HPDE6-E6E7 (cell line): Measurements from ENCODE around the gene ACP7.
"Not testable (repeated sequence)": the region's sequence is repeated elsewhere in the genome, so short reads cannot be mapped to it uniquely, and the experiment has no call there.

Source experiments
- DNase-seq: peaks from one replicate; pipeline ENCODE4 v3.0.0; 2011; ENCODE audit warnings: missing footprints; ENCODE audit errors: extremely low spot score

ACP7 gene

DNA sequence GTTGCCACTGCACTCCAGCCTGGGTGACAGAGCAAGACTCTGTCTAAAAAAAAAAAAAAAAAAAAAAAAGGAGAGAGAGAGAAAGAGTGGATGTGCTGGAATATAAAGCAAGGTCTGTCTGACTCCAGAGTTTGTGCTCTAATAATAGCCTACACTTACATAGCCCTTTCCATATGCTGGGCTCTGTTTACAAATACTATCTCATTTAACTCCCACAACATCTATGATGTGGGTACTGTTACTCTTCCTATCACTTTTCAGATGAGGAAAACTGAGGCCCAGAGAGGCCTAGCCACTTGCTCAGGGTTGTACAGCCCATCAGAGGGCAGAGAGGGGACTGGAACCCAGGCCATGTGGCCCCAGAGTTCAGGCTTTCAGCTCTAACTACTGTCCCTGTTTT, 25.5 kb downstream of the ACP7 start:
- DNase-seq = no peak

DNA sequence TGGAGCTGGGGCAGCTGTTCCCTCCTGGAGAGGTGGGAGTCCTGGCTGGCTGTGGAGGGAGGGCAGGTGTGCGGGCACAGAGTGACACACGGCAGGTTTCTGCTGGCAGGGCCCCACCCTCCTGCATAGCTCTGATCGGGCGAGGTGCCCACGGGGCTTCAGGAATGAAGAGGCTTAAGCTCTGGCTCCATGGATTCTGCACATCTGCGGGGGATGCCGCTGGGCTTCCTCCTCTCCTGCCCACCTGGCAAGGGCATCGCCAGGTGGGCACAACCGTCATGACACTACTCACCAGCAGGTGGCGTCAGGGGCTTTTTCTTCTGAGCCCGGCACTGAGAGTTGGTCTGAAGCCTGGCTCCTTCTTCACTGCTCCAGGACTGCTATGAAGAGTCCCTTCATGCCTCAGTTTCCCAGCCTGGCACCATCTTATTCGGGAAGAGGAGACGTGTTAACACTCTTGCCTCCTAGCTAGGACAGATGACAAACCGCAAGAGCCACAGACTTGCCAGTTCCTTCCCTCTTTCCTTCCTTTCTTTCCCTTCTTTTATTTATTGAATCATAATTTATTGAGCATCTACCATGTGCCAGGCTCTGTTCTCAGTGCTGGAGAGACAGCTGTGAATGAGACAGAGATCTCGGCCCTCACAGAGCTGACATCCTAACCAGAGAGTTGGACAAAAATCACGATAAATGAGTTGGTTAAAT, 26.2 kb downstream of the ACP7 start:
- DNase-seq = no peak

DNA sequence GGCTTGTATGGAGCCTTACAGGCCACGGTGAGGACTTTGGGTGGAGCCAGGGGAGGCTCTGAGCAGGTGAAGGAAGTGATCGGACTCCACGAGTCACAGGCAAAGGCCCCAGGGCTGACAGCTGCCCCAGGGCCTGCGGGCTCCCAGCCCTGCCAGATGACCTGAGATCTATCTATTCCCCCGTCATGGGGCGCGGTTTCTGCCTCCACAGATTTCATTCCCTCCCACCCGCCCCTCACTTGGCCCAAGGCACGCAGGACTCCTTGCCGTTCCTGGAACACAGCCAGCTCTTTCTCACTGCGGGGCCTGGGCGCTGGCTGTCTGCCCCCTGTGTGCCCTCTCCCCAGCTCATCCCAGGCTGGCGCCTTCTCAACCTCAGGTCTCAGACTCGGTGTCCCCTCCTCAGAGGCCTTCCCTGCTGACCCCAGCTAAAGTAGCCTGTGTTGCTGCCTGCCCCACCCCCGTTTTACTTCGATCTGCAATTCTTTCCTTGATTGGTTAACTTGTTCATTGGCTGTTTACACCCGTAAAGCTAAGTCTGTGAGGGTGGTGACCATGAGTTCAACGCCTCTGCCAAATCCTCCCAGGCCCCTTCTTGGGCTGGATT, 27.5 kb downstream of the ACP7 start:
- DNase-seq = peak; percentile 65

DNA sequence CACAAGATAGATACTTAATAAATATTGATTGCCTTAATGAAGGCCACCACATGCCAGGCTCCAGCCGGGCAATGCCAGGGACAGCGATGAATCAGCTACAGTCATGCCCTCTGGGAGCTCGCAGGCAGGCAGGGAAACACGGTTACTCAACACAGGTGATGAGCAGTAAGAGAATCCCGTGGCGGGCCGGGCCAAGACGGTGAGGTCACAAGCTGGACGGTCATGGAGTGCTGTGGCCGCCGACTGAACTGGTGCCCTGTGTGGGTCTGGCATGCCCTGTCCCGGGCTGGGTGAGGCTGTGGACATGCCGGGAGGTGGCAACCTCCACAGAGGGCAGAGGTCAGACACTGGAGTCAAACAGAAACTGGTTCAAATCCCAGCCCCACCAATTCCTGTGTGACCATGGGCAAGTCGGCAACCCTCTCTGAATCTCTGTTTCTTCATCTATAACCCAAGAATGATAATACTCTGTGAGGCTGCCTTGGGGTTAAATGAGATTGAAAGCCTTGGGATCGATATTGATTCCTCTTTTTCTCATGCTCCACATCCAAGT, 28.2 kb downstream of the ACP7 start:
- DNase-seq = peak; percentile 97

DNA sequence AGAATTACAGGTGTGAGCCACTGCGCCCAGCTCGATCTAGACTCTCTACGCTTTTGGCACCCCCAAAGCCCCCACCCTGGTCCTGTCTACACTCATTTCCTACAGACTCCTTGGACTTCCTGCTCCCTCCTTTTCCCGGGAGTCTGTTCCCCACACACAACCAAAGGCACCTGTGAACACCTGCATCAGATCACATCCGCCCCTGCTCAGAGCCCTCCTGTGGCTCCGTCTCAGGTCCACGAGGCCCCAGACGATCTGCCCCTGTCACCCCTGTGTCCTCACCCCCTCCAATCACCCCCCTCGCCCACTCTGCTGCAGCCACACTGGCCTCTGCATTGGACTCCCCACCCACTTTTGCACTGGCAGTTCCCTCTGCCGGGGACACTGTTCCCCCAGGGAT, 29.0 kb downstream of the ACP7 start:
- DNase-seq = no peak

DNA sequence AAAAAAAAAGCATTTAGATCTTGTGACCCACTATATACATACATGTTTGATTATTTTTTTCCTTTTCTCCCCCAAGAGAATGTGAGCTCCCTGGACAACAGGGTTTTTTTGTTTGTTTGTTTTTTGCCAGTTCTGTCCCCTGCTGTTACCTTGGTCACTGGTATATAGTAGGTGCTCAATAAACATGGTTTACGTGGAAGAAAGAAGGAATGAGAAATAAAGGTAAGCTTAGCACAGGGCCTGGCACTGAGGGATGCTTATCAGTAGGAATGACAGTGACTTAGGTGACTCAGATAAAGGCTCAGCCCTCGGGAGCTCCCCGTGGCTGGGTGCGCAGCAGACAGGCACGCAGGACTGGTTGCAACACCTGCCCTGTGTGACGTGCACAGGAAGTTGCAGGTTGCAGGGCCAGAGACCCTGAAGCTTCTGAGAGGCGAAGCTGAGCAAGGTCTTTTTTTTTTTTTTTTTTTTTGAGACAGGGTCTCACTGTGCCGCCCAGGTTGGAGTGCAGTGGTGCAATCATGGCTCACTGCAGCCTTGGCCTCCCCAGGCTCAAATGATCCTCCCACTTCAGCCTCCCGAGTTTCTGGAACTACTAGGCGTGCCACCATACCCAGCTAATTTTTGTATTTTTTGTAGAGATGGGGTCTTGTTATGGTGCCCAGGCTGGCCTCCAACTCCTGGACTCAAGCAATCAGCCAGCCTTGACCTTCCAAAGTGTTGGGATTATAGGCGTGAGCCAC, 31.1 kb downstream of the ACP7 start:
- DNase-seq = no peak

DNA sequence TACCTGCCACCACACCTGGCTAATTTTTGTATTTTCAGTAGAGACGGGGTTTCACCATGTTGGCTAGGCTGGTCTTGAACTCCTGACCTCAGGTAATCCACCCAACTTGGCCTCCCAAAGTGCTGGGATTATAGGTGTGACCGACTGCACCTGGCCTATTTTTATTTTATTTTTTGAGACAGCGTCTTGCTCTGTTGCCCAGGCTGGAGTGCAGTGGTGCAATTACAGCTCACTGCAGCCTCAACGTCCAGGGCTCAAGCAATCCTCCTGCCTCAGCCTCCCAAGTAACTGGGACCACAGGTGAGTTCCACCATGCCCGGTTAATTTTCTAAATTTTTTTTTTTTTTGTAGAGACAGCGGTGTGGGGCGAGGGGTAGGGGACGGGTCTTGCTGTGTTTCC, 32.9 kb downstream of the ACP7 start:
- not testable (repeated sequence) for DNase-seq

DNA sequence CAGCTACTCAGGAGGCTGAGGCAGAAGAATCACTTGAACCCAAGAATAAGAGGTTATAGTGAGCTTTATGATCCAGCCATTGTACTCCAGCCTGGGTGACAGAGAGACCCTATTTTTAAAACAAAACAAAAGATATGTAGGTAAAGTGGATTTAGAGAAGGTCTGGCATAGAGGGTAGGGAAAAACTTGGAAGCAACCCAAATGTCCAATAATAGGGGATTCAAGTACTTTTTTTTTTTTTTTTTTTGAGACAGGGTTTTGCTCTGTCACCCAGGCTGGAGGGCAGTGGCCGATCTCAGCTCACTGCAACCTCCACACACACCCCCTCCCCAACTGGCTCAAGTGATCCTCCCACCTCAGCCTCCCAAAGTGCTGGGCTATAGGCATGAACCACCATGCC, 35.7 kb downstream of the ACP7 start:
- DNase-seq = no peak

DNA sequence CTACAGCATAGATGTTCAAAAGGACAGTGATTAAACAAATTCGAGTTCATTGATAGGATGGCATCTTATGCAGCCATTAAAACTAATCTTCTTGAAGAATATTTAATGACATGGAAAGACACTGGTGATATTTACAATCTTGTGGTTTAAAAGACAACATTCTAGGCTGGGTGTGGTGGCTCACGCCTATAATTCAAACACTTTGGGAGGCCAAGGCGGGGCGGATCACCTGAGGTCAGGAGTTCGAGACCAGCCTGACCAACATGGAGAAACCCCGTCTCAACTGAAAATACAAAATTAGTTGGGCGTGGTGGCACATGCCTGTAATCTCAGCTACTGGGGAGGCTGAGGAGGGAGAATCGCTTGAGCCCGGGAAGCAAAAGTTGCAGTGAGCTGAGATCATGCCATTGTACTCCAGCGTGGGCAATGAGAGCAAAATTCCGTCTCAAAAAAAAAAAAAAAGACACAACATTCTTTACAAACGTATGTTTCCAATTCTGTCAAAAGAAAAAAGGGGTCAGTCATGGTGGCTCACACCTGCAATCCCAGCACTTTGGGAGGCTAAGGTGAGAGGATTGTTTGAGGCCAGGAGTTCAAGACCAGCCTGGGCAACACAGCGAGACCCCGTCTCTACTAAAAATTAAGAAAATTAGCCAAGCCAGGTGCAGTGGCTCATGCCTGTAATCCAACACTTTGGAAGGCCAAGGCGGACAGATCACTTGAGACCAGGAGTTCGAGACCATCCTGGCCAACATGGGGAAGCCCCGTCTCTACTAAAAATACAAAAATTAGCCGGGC, 39.0 kb downstream of the ACP7 start:
- no peak for DNase-seq

DNA sequence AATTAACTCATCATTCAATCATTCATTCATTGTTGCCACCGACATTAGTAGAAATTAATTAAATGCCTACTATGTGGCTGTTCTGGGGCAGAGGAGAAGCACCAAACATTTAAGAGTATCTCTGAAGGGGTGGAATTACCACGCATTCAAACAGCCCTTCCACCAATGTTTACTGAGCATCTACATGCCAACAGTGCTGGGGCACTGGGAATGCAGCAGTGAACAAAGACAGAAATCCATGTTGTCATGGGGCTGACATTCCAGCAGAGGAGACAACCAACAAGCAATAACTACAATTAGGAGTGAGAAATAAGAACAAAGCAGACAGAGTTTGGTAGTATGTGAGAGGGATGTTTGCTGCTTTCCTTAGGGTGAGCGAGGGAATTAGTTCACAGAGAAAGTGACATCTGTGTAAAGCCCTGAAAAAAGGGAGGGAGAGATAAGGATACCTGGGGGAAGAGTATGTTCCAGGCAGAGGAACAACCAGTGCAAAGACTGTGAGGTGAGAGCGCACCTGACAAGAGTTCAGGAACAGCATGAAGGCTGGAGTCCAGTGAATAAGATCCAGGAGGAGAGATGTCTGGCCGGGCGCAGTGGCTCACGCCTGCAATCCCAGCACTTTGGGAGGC, 40.1 kb downstream of the ACP7 start:
- no peak for DNase-seq

DNA sequence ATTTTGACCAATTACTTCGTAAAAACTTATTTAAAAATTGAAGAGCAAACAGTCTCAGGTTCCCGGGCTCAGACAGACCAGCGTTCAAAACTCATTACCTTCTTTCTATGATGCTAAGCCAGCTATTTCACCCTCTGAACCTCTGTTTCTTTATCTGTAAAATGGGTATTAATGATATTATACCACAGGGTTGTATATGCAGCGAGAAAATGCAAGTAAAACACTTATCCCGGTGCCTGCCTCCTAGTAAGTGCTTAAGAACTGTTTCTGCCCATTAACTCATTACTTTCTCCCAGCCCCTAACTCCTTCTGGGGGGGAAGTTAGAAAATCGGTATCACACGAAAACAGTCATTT, 41.0 kb downstream of the ACP7 start:
- no peak for DNase-seq

DNA sequence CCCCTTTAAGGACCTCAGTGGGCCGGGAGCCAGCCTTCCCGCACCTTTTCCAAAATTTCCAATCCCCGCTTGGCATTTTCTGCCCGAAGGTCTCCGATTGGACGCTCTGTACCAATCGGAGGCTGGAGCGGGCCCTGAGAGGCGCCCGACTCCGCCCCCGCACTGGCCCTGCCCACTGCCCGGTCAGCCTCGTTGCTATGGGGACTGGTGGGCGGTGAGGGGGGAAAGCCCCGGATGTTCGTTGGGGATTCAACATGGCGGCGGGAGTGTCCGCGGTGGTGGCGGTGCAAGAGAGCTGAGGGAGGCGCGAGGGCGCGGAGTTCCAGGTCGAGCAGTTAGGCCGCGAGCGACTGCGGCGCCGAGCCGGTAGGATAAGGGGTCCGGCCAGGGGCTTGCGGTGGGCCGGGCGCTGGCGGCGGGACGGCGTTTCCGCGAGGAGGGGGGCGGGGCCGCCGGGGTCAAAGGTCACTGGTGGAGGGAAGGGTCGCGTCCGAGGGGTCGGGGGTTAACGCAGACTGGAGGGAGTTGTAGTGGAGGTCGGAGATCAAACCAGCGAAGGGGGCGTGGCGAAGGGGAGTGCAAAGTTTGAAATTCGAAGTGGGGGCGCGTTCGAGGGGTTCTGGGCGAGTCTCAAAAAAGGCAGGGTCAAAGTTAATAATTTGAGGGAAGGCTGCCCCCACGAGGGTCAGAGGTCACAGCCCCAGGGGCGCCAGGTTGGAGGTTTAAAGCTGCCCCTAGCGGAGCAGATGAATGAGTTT, 41.6 kb downstream of the ACP7 start, which contains the start of gene PAK4:
PAK4 (plus strand) TSS at position 233 of the 758 bp plus-strand sequence. CDS start 43,768 bp downstream, outside the sequence.
- DNase-seq = peak; percentile 99

DNA sequence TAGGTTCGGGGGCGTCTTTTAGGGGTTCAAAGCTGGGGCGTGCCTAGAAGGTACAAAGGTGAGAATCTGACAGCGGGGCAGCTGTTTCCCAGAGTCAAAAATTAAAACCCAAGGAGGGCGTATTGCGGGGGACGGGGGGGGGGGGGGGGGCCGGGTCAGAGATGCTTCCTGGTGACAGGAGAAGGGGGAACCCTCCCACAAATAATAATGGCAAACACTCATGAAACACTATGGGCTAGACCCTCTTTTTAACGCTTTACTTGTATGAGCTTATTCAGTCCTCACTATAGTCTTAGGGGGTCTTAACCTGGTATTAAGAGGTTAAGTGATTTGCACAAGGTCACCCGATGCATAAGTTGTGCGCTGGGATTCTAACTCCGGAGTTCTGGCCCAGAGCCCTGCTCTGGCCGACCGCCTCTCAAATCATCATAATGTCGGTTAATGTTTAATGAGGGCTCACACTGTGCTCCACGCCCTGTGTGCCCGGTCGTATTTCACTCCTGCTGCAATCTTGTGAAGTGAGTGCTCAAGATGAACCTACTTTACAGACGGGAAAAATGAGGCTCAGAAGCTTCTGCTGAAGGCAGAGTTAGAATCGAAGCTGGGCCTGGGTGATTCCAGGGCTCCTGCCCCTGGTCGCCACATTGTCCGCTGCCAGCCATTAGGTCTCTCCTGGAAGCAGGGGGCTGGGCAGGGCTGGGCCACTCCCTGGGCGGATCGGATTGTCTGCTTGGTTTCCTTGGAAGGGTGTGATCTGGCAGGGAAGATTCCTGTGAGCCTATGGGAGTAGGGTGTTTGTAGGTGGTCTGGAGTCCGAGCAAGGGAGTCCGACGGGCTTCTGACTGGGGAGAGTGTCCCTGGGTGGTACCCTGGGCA, 42.4 kb downstream of the ACP7 start:
- peak; percentile 51 for DNase-seq

DNA sequence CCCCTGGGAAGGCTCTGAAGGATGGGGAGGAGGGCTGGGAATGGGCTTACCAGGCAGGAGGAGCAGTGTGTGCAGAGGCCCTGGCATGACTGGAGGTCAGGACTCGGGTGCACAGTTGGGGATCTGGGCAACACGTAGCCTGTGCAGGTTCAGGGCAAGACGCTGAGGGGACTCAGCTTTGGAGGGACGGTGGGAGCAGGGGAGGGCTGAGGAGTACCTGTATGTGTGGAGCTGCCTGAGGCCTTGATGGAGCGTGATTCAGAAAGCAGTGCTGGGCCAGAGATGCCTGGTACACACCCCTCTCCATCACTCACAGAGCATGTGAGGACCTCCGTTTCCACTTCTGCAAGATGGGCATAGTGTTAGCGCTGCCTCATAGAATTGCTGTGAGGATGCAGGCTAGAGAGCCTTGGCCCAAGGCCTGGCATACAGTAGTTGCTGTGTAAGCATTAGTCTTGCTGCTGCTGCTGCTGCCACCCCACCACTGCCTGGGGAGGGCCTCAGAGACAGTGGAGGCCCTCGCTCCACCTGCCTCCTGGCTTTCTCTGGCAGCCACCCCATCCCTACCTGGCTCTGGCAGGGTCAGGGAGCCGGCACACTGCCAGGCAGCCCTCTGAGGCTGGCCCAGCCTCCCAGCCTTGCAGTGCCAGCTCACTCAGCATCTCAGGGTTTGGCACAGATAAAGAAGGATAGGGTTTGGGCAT, 43.8 kb downstream of the ACP7 start:
- DNase-seq = no peak

DNA sequence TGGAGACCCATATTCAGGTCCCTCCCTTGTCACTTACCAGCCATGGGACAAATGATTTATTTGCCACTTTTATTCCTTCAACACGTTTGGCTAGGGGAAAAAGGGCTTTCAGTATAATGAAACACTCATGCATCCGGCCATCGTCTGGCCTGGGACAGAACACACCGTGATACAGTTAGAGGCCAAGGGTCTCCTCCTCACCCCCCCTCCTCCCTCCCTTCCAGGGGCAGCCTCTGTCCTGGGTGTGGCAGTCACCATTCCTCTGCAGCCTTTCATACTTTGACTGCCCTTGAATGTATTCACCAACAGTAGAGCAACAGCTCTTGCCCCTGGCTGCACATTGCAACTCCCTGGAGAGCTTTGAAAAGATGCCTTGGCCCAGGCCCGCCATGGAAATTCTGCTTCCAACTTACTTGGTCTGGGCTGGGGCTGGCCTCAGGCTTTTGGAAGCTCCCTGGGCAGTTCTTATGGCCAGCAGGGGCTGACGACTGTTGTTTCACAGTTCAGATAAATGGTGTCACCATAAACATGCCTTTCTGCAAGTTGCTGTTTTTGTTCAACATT, 44.4 kb downstream of the ACP7 start:
- no peak for DNase-seq

DNA sequence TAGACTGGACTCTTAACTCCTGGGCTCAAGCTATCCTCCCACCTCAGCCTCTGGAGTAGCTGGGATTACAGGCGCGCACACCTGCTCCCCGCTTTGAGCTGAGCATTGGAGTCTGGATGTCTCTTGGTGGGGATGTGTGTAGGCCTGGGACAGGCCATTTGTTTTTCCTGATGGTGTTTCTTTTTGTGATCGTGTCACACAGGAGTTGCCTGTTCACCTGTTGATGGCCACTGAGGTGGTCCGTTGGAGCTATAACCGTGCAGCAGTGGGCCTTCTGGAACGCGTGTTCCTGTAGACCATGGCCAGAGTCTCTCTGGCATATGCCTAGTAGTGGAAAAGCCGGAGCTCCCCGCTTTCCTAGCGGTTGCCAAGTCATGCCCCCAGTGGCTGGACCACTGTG, 44.9 kb downstream of the ACP7 start:
- no peak for DNase-seq

DNA sequence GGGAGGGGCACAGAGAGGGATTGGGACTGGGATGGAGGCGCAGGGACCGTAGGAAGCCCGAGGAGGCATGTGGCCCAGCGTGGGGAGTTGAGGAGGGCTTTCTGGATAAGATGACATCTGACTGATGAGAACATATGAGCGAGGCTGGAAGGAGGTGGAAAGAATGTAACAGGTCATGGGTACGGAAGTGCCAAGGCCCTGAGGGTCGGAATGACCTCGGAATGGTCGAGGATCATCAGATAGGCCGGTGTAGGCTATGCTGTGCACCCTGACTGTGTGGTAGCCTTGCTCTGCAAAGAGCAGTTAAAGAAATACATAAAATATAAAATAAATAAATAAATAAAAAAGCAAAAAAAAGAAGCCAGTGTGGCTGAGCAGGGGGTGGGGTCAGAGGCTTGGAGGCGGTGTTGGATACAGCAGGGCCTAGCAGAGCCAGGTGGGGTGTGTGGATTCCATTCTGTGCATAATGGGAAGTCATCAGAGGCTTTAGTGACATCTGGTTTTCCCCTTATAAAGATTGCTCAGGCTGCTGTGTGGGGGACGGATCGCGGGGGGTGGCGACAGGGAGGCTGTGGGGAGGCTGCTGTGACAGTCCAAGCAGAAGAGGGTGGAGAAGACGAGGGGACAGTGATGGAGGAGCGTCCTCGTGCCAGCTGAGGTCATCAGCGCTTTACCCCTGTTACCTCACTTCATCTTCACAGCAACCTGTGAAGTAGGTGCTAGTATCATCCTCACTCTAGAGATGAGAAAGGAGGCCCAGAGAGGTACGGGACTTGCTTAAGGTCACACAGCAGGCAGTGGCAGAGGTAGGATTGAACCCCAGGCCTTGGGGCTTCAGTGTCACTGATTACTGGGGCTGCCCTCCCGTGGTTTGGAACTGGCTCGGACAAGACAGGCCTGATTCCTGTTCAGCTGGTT, 46.4 kb downstream of the ACP7 start:
- no peak for DNase-seq
